ENCODE results near the gene GALNS.

Gene GALNS

GRCh38 chr16:88787579-88788314 is 69.0 kb downstream of the GALNS start:
- Histone ChIP-seq H3K27ac (ENCODE audit: low read length) (no peak overlapping the region), H3K27me3 (ENCODE audit: control insufficient read depth in 1 of 2, insufficient read depth in 2 of 2, low read length in 2 of 2) (peaks cover 6 to 9% of the 10 kb centered on the region in 2 donors), H3K9ac (ENCODE audit: low read length in 2 of 2) (no peak overlapping the region), H3K36me3 (ENCODE audit: control insufficient read depth in 2 of 2, insufficient read depth in 2 of 2, low read length in 2 of 2) (no peaks in the 10 kb centered on the region), H3K4me3 (ENCODE audit: low read length in 2 of 2) (no peak overlapping the region), H3K4me1 (ENCODE audit: control insufficient read depth, insufficient read depth, low read length) (peaks cover 27% of the 10 kb centered on the region), H3K9me3 (ENCODE audit: control insufficient read depth in 2 of 2, low read length in 2 of 2) (no peaks in the 10 kb centered on the region)

- Histone ChIP-seq H3K27ac (ENCODE audit: low read length) (peak within 1 kb of the TSS; percentile 93), H3K4me3 (ENCODE audit: low read length in 2 of 2) (peak within 1 kb of the TSS; percentile 65 to 79), H3K27me3 (ENCODE audit: control insufficient read depth in 1 of 2, insufficient read depth in 2 of 2, low read length in 2 of 2) (no peaks in the 10 kb centered on the region), H3K36me3 (ENCODE audit: control insufficient read depth in 2 of 2, insufficient read depth in 2 of 2, low read length in 2 of 2) (no peaks in the 10 kb centered on the region), H3K4me1 (ENCODE audit: control insufficient read depth, insufficient read depth, low read length) (peaks cover 48% of the 10 kb centered on the region), H3K9me3 (ENCODE audit: control insufficient read depth in 2 of 2, low read length in 2 of 2) (no peaks in the 10 kb centered on the region), H3K9ac (ENCODE audit: low read length in 2 of 2) (peak within 1 kb of the TSS; percentile 82 to 83)
These were observed 71.4 kb downstream of the GALNS start, which contains the start of gene PIEZO1 for GRCh38 chr16:88785106-88785924. Gene PIEZO1 (minus strand): TSS chr16:88785220. CDS start chr16:88784964, 256 bp downstream.

GRCh38 chr16:88784856-88785105 is 72.0 kb downstream of the GALNS start:
- Histone ChIP-seq H3K27ac (ENCODE audit: low read length) (peak overlapping the region; percentile 93), H3K9ac (ENCODE audit: low read length in 2 of 2) (peak overlapping the region in 1 of 2 donors; percentile 83), H3K36me3 (ENCODE audit: control insufficient read depth in 2 of 2, insufficient read depth in 2 of 2, low read length in 2 of 2) (no peaks in the 10 kb centered on the region), H3K4me3 (ENCODE audit: low read length in 2 of 2) (peak overlapping the region; percentile 65 to 79), H3K4me1 (ENCODE audit: control insufficient read depth, insufficient read depth, low read length) (peaks cover 54% of the 10 kb centered on the region), H3K27me3 (ENCODE audit: control insufficient read depth in 1 of 2, insufficient read depth in 2 of 2, low read length in 2 of 2) (no peaks in the 10 kb centered on the region), H3K9me3 (ENCODE audit: control insufficient read depth in 2 of 2, low read length in 2 of 2) (no peaks in the 10 kb centered on the region)

GRCh38 chr16:88784074-88784855 is 72.5 kb downstream of the GALNS start:
- peaks cover 59% of the 10 kb centered on the region for H3K4me1 ChIP-seq (ENCODE audit: control insufficient read depth, insufficient read depth, low read length)
- H3K4me3 ChIP-seq (ENCODE audit: low read length in 2 of 2): peak overlapping the region; percentile 65 to 79
- peak overlapping the region; percentile 82 to 83 for H3K9ac ChIP-seq (ENCODE audit: low read length in 2 of 2)
- H3K27ac ChIP-seq (ENCODE audit: low read length): peak overlapping the region; percentile 93
- H3K9me3 ChIP-seq (ENCODE audit: control insufficient read depth in 2 of 2, low read length in 2 of 2): no peaks in the 10 kb centered on the region
- H3K36me3 ChIP-seq (ENCODE audit: control insufficient read depth in 2 of 2, insufficient read depth in 2 of 2, low read length in 2 of 2): no peaks in the 10 kb centered on the region
- no peaks in the 10 kb centered on the region for H3K27me3 ChIP-seq (ENCODE audit: control insufficient read depth in 1 of 2, insufficient read depth in 2 of 2, low read length in 2 of 2)

- no peaks in the 10 kb centered on the region for H3K36me3 ChIP-seq (ENCODE audit: control insufficient read depth in 2 of 2, insufficient read depth in 2 of 2, low read length in 2 of 2)
- H3K9me3 ChIP-seq (ENCODE audit: control insufficient read depth in 2 of 2, low read length in 2 of 2): no peaks in the 10 kb centered on the region
- H3K27me3 ChIP-seq (ENCODE audit: control insufficient read depth in 1 of 2, insufficient read depth in 2 of 2, low read length in 2 of 2): no peaks in the 10 kb centered on the region
- H3K4me1 ChIP-seq (ENCODE audit: control insufficient read depth, insufficient read depth, low read length): peaks cover 66% of the 10 kb centered on the region
- peak overlapping the region; percentile 82 to 83 for H3K9ac ChIP-seq (ENCODE audit: low read length in 2 of 2)
- H3K4me3 ChIP-seq (ENCODE audit: low read length in 2 of 2): peak overlapping the region; percentile 65 to 79
- peak overlapping the region; percentile 93 for H3K27ac ChIP-seq (ENCODE audit: low read length)
These were observed 73.2 kb downstream of the GALNS start for GRCh38 chr16:88783391-88784073.

GRCh38 chr16:88782454-88783390 is 74.0 kb downstream of the GALNS start:
- no peaks in the 10 kb centered on the region for H3K36me3 ChIP-seq (ENCODE audit: control insufficient read depth in 2 of 2, insufficient read depth in 2 of 2, low read length in 2 of 2)
- peak overlapping the region; percentile 65 to 79 for H3K4me3 ChIP-seq (ENCODE audit: low read length in 2 of 2)
- H3K9ac ChIP-seq (ENCODE audit: low read length in 2 of 2): peak overlapping the region; percentile 82 to 83
- no peaks in the 10 kb centered on the region for H3K27me3 ChIP-seq (ENCODE audit: control insufficient read depth in 1 of 2, insufficient read depth in 2 of 2, low read length in 2 of 2)
- H3K9me3 ChIP-seq (ENCODE audit: control insufficient read depth in 2 of 2, low read length in 2 of 2): no peaks in the 10 kb centered on the region
- peaks cover 74% of the 10 kb centered on the region for H3K4me1 ChIP-seq (ENCODE audit: control insufficient read depth, insufficient read depth, low read length)
- H3K27ac ChIP-seq (ENCODE audit: low read length): peak overlapping the region; percentile 93

- Histone ChIP-seq H3K4me1 (ENCODE audit: control insufficient read depth, insufficient read depth, low read length) (peaks cover 88% of the 10 kb centered on the region), H3K4me3 (ENCODE audit: low read length in 2 of 2) (peak overlapping the region in 1 of 2 donors; percentile 22), H3K9me3 (ENCODE audit: control insufficient read depth in 2 of 2, low read length in 2 of 2) (no peaks in the 10 kb centered on the region), H3K36me3 (ENCODE audit: control insufficient read depth in 2 of 2, insufficient read depth in 2 of 2, low read length in 2 of 2) (no peaks in the 10 kb centered on the region), H3K27me3 (ENCODE audit: control insufficient read depth in 1 of 2, insufficient read depth in 2 of 2, low read length in 2 of 2) (no peaks in the 10 kb centered on the region), H3K27ac (ENCODE audit: low read length) (peak overlapping the region; percentile 93), H3K9ac (ENCODE audit: low read length in 2 of 2) (peak overlapping the region in 1 of 2 donors; percentile 63)
These were observed 75.3 kb downstream of the GALNS start for GRCh38 chr16:88781140-88782077.

- Histone ChIP-seq H3K4me1 (ENCODE audit: control insufficient read depth, insufficient read depth, low read length) (peaks cover 86% of the 10 kb centered on the region), H3K9ac (ENCODE audit: low read length in 2 of 2) (peak overlapping the region; percentile 47 to 63), H3K27ac (ENCODE audit: low read length) (peak overlapping the region; percentile 93), H3K4me3 (ENCODE audit: low read length in 2 of 2) (peak overlapping the region; percentile 35 to 60), H3K9me3 (ENCODE audit: control insufficient read depth in 2 of 2, low read length in 2 of 2) (no peaks in the 10 kb centered on the region), H3K36me3 (ENCODE audit: control insufficient read depth in 2 of 2, insufficient read depth in 2 of 2, low read length in 2 of 2) (peaks cover 0 to 2% of the 10 kb centered on the region in 2 donors), H3K27me3 (ENCODE audit: control insufficient read depth in 1 of 2, insufficient read depth in 2 of 2, low read length in 2 of 2) (no peaks in the 10 kb centered on the region)
These were observed 76.3 kb downstream of the GALNS start for GRCh38 chr16:88780142-88781062.
